OCI-LY7 (cell line): Measurements from ENCODE around the gene CARD14. TPM values are rescaled to one million over a fixed set of nuclear protein-coding genes. Genes with fewer than 3 reads are reported as not detected.

Experiments used
- BruUV-seq: library from RNA; stranded (reverse); fragments of 400-500 nt; replicated peaks from 2 replicates; lab custom pipeline; 2021; lab: Mats Ljungman, UMichigan
- CTCF ChIA-PET: fragments of 300-600 bp; sonication (Branson Sonifier 250); formaldehyde crosslinking; loops from one replicate; lab custom pipeline; 2022; ENCODE audit warnings: antibody characterized with exemption; ENCODE audit not compliant: unreplicated experiment; lab: Charles Lee
- POLR2A ChIA-PET: fragments of 300-600 bp; sonication (Branson Sonifier 250); formaldehyde crosslinking; loops from one replicate; lab custom pipeline; 2022; ENCODE audit warnings: antibody characterized with exemption; lab: Charles Lee
- DNase-seq: peaks from one replicate; pipeline ENCODE4 v3.0.0-alpha.2; 2015; ENCODE audit warnings: low spot score
- H2AFZ ChIP-seq: fragments of 200-600 bp; sonication (generic), shearing (Covaris generic); 2 replicates; pipeline ENCODE4 v1.6.1; 2014; ENCODE audit warnings: mild to moderate bottlenecking, antibody characterized with exemption, low read length, moderate library complexity
- H3K27ac ChIP-seq: fragments of 200-600 bp; sonication (generic); 2 replicates; pipeline ENCODE4 v1.5.1; 2014; ENCODE audit warnings: mixed run types, low read depth, mild to moderate bottlenecking, moderate library complexity, low read length, inconsistent platforms; ENCODE audit not compliant: poor library complexity, severe bottlenecking
- H3K36me3 ChIP-seq: fragments of 200-600 bp; sonication (generic); 2 replicates; pipeline ENCODE4 v1.6.1; 2014; ENCODE audit warnings: mild to moderate bottlenecking, antibody characterized with exemption, low read length, moderate library complexity, mixed read lengths; ENCODE audit not compliant: insufficient read depth
- H3K4me1 ChIP-seq: fragments of 200-600 bp; sonication (generic); 2 replicates; pipeline ENCODE4 v1.5.1; 2014; ENCODE audit warnings: mild to moderate bottlenecking, low read length; ENCODE audit not compliant: insufficient read depth, poor library complexity, severe bottlenecking
- H3K4me2 ChIP-seq: fragments of 200-600 bp; sonication (generic); 2 replicates; pipeline ENCODE4 v1.6.1; 2014; ENCODE audit warnings: mild to moderate bottlenecking, low read length
- H3K4me3 ChIP-seq: fragments of 200-600 bp; sonication (generic); 2 replicates; pipeline ENCODE4 v1.5.1; 2014; ENCODE audit warnings: mild to moderate bottlenecking, low read depth, low read length; ENCODE audit not compliant: poor library complexity, severe bottlenecking
- H3K79me2 ChIP-seq: fragments of 200-600 bp; sonication (generic); 2 replicates; pipeline ENCODE4 v1.6.1; 2016; ENCODE audit warnings: low read depth, mild to moderate bottlenecking, low read length, moderate library complexity, mixed read lengths; ENCODE audit not compliant: insufficient read depth
- H3K9me2 ChIP-seq: fragments of 200-600 bp; sonication (generic); 2 replicates; pipeline ENCODE4 v1.6.1; 2016; ENCODE audit warnings: mild to moderate bottlenecking, low read length, mixed read lengths; ENCODE audit not compliant: insufficient read depth
- H3K9me3 ChIP-seq: fragments of 200-600 bp; sonication (generic); 2 replicates; pipeline ENCODE4 v1.6.1; 2014; ENCODE audit warnings: mild to moderate bottlenecking, mixed run types, low read length, mixed read lengths
- H4K20me1 ChIP-seq: fragments of 200-600 bp; sonication (generic); 2 replicates; pipeline ENCODE4 v1.6.1; 2014; ENCODE audit warnings: mild to moderate bottlenecking, antibody characterized with exemption, low read length, moderate library complexity, mixed read lengths; ENCODE audit not compliant: insufficient read depth
- CTCF ChIP-seq: fragments of 200-600 bp; sonication (generic); conservative IDR thresholded peaks from 2 replicates; pipeline ENCODE4 v1.5.1; 2014; ENCODE audit warnings: mild to moderate bottlenecking, antibody characterized with exemption, low read length, moderate library complexity, mixed read lengths
- EZH2phosphoT487 ChIP-seq: fragments of 200-600 bp; sonication (generic); IDR thresholded peaks from 2 replicates; pipeline ENCODE4 v1.6.1; 2018; ENCODE audit warnings: low read depth, borderline replicate concordance, mild to moderate bottlenecking, mixed run types, antibody characterized with exemption, low read length, moderate library complexity, mixed read lengths
- intact Hi-C: fragments of 100-400 bp; cut with micrococcal nuclease; formaldehyde crosslinking; loops from one replicate; pipeline ENCODE4 v1.10.0; 2022; ENCODE audit not compliant: unreplicated experiment
- total RNA-seq, 2 experiments: library from RNA; depleted of rRNA in 1 of 2; stranded (reverse); fragments of >200 nt in 1 of 2; shearing (Covaris generic) in 1 of 2; gene quantifications; 2 replicates each; pipeline ENCODE4 v1.2.3, GENCODE V29; 2014 to 2022

The CARD14 gene
- total RNA-seq, 2 experiments from 2014 or later: not detected

GRCh38 chr17:80187515-80187941 is 17.7 kb downstream of the CARD14 start:
- Histone ChIP-seq H3K9me3 (no peaks in the 10 kb centered on the region), H4K20me1 (no peaks in the 10 kb centered on the region), H2AFZ (no peak overlapping the region), H3K27ac (no peak overlapping the region), H3K4me2 (no peak overlapping the region), H3K4me3 (no peak overlapping the region), H3K79me2 (no peaks in the 10 kb centered on the region), H3K4me1 (no peaks in the 10 kb centered on the region), H3K9me2 (no peaks in the 10 kb centered on the region), H3K36me3 (no peaks in the 10 kb centered on the region)
- no peak for DNase-seq
- intact Hi-C loops: no loop called here
- ChIA-PET POLR2A (no interaction called here), CTCF (interaction anchor here (0.8 kb wide), 1 partner anchor 8 kb away, joined by 4 read pairs; no protein-coding TSS in a partner anchor)
- BruUV-seq: no TSS peak
- TF ChIP-seq CTCF (no peak), EZH2phosphoT487 (no peak)

- Histone ChIP-seq H3K4me3 (no peak overlapping the region), H3K4me2 (no peak overlapping the region), H3K9me3 (no peaks in the 10 kb centered on the region), H3K27ac (no peak overlapping the region), H3K79me2 (no peaks in the 10 kb centered on the region), H4K20me1 (no peaks in the 10 kb centered on the region), H3K9me2 (no peaks in the 10 kb centered on the region), H2AFZ (no peak overlapping the region), H3K4me1 (no peaks in the 10 kb centered on the region), H3K36me3 (no peaks in the 10 kb centered on the region)
- intact Hi-C loops: no loop called here
- no TSS peak for BruUV-seq
- POLR2A ChIA-PET: no interaction called here
- DNase-seq: no peak
- CTCF ChIA-PET: no interaction called here
- no peak for TF ChIP-seq EZH2phosphoT487
- TF ChIP-seq CTCF: no peak
Observed at GRCh38 chr17:80189611-80190010, 19.8 kb downstream of the CARD14 start.

DNA sequence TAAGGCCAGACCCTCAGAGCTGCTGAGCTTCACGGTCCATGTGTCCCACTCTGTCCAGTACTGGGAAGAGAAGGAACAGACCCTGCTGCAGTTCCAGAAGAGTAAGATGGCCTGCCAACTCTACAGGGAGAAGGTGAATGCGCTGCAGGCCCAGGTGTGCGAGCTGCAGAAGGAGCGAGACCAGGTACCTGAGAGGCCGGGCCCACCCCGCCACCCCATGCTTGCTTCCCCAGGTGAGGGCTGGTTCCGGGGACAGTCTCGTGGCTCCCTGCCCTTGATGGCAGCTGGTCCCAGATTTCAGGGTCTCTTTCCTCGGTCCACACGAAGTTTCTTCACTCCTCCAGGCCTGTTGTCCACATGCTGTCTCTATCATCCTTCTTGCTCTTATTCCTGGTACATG is 20.9 kb downstream of the CARD14 start:
- Histone ChIP-seq H3K4me2 (no peak overlapping the region), H3K9me3 (no peaks in the 10 kb centered on the region), H4K20me1 (no peaks in the 10 kb centered on the region), H3K4me3 (no peak overlapping the region), H2AFZ (no peak overlapping the region), H3K4me1 (no peaks in the 10 kb centered on the region), H3K9me2 (no peaks in the 10 kb centered on the region), H3K79me2 (no peaks in the 10 kb centered on the region), H3K27ac (no peak overlapping the region), H3K36me3 (no peaks in the 10 kb centered on the region)
- intact Hi-C loops: no loop called here
- ChIA-PET CTCF (no interaction called here), POLR2A (no interaction called here)
- DNase-seq: no peak
- TF ChIP-seq EZH2phosphoT487: no peak
- TF ChIP-seq CTCF: no peak
- no TSS peak for BruUV-seq
